Limb (tissue), 2 donors: ENCODE results near the gene OCIAD1.
"Not testable (repeated sequence)": the region's sequence is repeated elsewhere in the genome, so short reads cannot be mapped to it uniquely, and the experiment has no call there.

Source experiments
- DNase-seq, 2 donors: peaks; one replicate each; pipeline ENCODE4 v3.0.0-alpha.2; 2016; ENCODE audit errors: extremely low spot score in 2 of 2

Gene OCIAD1, protein sequence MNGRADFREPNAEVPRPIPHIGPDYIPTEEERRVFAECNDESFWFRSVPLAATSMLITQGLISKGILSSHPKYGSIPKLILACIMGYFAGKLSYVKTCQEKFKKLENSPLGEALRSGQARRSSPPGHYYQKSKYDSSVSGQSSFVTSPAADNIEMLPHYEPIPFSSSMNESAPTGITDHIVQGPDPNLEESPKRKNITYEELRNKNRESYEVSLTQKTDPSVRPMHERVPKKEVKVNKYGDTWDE

DNA sequence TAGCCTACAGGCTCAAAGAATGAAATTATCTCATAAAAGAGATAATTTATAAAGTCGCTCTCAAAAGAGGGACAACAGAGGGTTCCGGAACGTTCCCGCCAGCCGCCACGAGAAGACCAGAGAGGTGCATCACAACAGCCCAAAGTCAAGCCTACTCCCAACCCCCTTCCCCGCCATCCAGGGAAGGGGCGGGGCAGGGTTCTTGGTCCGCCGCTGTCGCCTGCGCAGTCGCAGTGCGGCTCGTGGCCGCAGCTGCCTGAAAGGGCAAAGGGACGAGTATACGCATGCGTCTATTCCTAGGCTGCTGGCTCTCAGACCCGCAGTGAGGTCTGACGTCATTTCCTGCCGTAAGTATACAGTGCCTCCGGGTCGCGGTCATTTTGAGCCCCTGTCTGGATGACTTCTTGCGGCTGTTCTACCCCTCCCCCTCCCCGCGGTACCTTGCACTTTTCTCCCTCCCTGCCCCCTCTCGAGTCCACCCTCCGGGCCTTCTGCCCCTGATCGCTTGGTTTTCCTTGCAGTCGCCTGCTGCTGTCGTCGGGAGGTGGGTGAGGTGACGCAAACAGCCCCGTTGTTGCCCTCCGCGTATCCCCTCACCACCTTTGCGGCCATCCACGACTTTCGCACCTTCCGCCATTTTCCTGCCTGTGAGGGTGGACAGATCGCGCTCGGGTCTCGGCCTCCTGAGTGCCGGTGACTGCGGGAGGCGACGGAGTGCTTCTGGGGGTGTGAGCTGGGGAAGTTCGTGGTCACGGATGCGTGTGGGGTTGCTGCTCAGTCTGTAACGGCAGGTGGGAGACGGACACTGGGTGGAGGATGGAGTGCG, at the start of gene OCIAD1:
Gene OCIAD1 (plus strand): TSS at position 383 of the 826 bp plus-strand sequence. CDS start 1,537 bp downstream, outside the sequence.
- DNase-seq: peak; percentile 94 to 100

DNA sequence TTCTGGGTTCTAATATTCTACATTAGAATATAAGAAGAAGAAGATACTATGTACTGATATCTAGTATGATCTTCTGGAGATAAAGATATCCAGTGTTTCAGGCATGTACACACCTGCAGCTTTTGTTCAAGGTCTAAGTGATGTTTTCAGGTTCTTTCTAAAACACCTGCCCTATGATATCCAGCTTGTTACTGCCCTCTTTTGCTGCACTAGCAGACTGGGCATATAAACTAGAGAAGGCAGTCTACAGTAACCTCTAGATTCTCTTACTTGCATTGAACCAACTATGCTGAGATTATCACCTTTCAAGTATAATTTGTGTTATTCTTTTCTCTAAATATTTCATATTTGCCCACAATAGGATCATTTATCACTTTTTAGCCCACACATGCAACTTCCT, 48.9 kb upstream of the OCIAD1 start:
- DNase-seq: no peak

DNA sequence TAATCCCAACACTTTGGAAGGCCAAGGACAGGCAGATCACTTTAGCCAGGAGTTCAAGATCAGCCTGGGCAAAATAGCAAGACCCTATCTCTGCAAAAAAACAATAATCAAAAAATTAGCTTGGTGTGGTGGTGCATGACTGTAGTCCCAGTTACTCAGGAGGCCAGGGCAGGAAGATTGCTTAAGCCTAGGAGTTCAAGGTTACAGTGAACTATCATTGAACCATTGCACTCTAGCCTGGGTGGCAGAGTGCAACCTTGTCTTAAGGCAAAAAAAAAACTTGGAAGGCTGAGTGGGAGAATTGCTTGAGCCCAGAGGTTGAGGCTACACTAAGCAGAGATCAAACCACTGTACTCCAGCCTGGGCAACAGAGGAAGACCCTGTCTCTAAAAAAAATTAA, 45.6 kb upstream of the OCIAD1 start:
- DNase-seq: no peak

DNA sequence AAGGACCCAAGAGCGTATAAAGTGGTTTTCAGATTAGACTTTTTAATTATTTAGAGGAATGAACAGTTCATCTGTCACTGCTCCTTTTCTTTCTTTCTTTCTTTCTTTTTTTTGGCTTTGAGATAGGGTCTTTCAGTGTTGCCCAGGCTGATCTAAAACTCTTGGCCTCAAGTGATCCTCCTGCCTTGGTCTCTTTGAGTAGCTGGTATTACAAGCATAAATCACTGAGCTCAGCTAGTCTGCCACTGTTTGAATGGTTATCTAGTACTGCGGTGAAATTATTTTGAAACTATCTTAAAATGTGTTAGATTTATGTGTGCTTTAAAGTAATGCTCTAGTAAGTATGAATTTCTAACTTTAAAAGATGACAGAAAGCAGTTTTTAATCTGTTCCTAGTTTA, 44.3 kb upstream of the OCIAD1 start:
- DNase-seq: no peak

DNA sequence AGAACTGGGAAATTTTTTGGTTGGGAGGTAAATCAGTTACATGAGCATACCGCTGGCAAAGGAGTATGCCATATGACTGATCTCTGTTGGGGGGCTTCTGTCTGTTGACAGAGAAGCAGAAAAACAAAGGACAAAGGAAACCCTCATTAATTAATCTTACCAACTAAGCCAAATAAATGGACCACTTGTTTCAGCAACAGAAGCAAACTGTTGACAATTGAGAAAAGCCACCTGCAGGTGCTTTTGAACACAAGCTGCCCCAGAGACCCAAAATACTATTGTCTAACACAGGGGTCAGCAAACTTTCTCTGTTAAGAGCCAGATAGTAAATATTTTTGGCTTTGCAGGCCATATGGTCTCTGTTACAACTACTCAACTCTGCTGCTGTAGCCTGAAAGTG, 43.8 kb upstream of the OCIAD1 start:
- DNase-seq: no peak

DNA sequence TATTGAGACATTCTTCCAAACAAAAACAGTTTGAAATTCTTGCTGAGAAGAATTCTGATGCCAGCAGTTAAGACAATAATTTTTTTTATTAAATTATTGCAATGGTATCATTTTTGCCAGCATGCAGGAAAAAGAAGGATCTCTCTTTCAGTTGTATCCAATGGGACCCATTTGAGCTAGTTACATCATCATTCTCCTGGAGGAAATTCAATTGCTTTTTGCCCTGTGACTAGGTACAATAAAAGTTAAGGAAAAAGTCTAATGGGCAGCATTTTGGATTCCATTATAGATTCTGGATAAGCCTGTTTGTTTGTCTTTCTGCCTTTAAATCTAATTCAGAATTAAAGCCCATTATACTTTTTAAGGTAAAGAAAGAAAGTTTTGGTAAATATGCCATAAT, 40.3 kb upstream of the OCIAD1 start:
- DNase-seq: no peak

DNA sequence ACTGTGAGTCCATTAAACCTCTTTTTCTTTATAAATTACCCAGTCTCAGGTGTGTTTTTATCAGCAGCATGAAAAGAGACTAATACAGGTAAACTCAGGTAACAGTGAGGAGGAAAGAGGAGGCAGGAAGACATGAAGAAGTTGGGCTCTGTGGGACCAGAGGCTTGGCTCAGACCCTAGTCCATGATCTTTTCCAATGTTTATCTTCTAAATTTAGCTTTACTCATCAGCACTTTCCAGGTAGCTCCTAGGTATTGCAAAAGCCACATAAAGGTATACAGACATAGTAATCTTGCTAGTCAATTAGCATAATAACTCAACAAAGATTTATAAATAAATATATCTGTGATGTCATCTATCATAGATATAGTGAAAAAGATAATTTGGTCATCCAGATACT, 39.6 kb upstream of the OCIAD1 start:
- no peak for DNase-seq

DNA sequence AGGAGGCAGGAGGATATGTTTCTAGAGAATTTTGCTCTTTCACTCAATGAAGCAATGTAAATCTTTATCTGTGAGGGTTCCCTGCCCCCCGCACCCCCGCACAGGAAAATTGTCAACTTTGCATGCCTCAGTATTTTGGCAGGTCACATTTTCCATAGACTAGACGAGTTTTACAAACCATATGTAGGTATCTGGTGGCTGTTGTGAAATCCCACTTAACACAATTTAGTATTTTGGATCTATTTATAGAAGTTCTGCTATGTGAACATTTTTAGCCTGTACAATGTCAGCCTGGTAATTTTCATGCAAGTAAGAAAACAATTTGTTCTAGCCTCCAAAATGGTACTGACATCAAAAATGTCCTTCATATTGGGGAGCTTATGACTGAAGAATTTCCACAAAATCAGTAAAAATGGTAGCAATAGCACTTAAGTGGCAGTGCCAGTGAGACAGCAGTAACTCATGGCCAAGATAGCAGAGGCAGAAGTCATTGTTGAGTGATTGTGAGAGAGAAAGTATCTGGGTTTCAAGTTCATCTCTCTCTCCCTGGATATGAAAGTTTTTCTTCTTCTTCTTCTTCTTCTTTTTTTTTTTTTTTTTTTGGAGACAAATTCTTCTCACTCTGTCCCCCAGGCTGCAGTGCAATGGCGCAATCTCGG, 38.4 kb upstream of the OCIAD1 start:
- no peak for DNase-seq

DNA sequence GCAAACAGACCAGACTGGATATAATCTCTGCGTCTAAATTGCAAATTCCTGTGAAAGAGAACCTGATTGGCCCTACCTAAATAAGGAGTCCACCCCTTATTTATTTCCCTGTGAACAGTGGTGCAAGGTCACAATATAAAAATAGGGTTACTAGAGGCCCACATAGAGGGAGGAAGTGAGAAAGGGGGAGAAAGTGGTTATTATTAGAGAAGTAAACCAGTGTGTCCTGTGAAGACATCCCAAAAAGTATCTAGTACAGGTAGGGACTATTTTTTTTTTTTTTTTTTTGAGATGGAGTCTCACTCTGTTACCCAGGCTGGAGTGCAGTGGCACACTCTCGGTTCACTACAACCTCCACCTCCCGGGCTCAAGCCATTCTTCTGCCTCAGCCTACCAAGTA, 35.8 kb upstream of the OCIAD1 start:
- DNase-seq: no peak

DNA sequence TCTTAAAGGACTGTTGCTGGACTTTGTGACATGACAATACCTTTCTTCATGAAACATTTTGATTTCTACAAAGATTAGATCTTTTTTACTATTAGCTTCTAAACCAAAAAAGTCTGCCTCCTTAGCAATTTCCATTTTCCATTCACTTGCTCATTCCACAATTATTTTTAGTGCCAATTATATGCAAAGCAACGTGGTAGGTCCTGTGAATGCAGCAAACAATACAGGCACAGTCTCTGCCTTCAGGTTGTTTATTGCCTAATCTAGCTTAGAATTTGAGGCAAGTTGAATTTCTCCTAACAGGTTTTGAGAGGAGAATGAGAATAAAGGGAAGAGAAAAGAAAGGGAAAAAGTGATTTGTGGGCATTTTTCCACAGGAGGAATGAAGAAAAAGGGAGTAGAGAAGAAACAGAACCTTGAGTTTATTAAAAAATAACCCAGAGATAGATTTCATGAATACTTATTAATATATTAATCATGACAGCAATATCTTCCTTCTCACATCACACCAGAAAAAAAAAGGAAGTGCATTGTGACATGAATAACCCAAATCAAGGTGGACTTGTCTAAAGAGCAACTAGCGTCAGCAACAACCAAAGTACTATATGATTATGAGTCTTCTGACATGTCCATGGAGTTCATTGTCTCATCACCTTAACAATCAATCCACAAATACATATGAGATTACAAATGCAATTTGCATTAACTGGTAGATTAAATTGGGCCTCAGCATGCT, 34.5 kb upstream of the OCIAD1 start:
- DNase-seq: no peak

DNA sequence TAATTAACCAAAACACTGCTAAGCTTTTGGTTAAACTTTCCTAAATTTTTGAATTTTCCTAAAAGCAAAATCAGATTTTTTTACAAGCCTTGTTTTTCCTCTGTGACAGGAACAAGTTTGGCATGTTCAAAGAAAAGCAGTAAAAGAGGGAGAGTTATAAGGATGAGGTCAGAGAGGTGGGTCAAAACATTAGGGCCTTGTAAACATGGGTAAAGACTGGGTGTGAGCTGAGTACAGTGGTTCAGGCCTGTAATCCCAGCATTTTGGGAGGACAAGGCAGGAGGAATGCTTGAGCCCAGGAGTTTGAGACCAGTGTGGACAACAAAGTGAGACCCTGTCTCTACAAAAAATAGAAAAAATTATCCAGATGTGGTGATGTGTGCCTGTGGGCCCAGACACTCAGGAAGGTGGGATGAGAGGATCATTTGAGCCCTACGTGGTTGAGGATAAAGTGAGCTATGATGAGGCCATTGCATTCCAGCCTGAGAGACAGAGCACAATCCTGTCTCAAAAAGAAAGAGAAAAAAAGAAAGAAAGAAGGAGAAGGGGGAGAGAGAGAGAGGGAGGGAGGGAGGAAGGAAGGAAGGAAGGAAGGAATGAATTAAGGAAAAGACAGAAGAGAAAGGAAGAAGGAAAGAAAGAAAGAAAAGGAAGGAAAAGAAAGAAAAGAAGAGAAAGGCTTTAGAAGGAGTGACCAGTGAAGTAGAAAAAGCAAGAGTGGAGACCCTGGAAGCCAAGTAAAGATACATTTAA, 33.8 kb upstream of the OCIAD1 start:
- no peak for DNase-seq

DNA sequence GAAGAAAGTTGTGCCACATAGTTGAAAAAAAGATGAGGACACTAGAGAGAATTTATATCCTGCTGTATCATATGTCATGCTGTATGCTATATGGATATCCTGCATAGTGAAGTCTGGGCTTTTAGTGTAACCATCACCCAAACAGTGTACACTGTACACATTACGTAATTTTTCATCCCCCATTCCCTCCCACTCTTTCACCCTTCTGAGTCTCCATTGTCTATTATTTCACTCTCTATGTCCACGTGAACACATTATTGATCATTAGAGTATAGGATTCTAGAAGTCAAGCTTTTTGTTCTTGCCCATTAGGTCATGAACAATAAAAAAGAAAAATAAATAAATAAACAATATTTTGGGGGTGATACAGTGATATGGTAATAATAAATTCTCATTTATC, 32.8 kb upstream of the OCIAD1 start:
- DNase-seq: no peak

DNA sequence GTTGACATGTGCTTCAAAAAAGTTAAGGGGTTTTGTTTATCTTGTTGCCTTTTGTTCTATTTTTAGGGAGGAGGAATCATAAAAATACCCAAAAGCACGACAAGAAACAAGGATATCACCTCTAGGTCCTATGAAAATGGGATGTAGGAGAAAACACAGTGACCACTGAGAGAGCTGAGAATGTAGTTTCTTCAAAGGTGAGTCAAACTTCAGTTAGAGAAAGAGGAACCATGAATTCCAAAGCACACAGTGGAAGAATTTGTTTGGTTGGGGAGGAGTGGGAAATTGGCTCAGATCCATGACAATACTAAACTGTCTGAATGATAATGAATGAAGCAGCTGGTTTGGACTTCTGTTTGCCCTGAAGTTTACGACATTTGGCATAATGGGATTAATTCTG, 31.7 kb upstream of the OCIAD1 start:
- DNase-seq: no peak

DNA sequence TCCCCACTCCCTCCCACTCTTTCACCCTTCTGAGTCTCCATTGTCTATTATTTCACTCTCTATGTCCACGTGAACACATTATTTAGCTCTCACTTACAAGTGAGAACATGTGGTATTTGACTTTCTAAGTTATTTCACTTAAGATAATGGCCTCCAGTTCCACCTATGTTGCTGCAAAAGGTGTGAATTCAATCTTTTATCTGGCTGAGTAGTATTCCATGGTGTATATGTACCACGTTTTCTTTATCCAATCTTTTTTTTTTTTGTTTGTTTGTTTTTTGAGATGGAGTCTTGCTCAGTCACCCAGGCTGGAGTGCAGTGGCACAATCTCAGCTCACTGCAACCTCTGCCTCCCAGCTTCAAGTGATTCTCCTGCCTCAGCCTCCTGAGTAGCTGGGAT, 30.7 kb upstream of the OCIAD1 start:
- DNase-seq: not testable (repeated sequence)

DNA sequence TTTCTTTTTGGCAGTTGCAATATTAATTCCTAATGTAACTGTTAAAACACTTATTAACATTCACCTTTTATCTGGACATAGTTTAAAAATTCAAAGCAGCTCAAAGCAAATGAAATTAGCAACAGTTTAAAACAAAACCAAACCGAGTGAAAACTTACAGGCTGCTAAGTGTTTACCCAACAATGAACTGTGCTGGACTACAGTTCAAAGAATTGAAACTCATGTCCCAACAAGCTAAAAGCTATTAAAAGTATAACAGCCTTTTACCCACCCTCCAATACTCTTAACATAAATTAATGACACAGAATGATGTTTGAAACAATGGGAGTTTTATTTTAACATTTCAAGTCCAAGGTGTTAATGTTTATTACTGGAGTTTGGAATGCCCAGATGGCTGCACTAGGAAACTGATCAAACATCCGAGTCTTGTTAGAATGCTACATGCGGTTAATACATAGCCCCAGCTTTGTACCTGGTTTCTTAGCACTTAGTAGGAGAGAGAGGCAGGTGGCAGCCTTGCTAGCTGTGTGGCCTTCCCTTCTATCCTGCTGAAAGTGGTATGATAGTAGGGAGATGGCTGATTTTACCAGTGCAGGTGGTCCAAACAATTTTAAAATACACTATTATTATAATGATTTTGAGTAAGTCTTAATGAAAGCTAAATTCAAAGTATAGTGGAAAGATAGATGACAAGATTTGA, 29.7 kb upstream of the OCIAD1 start:
- no peak for DNase-seq

DNA sequence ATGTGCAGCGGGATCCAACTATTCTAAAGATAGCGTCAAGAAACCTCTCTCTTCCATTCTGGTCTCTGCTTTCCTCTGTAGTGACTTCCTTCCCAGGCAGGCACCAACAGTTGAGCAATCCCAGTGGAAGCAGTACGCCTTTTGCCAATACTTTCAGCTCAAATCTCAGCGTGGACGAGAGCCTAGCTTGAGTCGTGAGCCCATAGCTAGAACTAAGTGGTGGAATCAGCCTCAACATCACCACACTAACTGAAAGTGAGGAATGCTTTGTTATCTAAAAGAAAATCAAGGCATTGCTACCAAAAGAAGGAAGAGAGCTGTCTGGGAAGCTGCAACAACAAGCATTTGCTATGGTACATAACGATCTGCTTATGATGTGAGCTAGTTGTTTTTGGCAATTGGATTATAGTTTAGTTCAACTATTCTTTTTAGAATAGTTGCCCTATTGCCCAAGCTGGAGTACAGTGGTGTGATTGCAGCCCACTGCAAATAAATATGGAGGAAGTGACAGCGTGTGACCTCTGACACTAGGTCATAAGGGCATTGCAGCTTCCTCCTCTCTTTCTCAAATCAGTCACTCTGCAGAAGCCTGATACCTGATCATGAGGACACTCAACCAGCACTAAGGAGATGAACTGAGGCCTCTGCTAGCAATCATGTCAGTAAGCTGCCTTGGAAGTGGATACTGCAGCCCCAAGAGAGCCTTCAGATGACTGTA, 26.1 kb upstream of the OCIAD1 start:
- no peak for DNase-seq

DNA sequence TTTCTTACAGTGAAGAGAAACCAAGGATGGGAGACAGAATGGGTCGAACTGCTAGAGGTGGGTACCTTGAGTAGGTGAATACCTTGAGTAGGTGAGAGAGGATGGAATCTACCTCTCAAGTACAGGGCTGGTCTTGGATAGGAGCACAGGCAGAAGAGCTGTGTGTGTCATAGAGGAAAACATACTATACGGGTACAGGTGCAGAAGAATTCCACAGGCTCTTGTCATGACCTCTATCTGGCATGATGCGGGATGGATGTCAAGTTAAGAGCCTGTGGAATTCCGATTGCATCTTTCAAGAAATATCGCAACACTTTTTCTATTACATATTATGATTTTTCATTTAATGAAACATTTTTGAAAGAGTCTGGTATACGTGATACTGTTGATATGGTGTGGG, 18.0 kb upstream of the OCIAD1 start:
- DNase-seq: no peak

DNA sequence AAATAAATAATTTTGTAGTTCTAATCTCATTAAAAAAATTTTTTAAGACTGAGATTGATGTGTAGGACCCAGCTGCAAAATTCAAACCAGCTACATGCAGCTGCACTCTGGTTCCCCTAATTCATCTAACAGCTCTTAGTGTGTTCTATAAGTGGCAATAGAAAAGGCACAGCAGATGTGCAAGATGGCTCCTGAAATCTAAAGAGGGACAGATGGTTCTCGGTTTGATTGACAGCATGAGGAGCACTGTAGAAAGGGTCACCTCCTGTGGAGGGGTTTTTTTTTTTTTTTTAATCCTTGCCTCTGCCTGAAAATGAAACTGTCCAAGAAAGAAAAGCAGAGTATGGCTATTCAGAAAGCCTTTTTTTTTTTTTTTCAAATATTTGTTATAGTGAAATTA, 16.9 kb upstream of the OCIAD1 start:
- DNase-seq: peak in 1 of 2 donors; percentile 21

DNA sequence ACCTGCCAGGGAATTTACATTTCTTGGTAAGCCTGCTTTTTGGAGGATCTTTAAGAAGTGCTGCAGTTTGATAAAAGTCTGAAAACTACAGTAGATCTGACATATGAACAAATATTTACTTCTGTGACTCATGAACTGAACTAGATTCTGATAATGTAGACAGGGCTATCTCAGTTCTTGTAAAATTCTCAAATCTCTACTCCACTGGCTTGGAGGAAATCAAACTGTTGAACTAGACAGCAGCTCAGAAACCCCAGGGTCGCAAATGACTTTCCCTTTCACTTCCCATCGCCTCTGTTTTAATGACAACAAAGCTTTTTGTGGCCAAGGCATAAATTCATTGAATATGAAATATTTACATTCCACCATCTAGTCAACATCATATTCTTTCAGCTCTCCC, 15.4 kb upstream of the OCIAD1 start:
- no peak for DNase-seq

DNA sequence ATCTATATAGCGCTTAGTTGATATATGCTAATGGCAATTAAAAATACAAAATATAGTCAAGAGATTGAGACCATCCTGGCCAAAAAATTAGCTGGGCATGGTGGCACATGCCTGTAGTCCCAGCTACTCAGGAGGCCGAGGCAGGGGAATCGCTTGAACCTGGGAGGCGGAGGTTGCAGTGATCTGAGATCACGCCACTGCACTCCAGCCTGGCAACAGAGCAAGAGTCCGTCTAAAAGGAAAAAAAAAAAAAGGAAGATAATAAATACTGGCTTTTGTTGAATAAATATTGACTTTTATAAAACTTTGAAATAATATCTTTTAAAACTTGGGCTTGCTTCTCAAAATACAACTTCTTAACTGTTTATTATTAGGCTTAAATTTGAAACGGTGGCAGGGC, 14.6 kb upstream of the OCIAD1 start:
- not testable (repeated sequence) for DNase-seq
